Right hindlimb (tissue), 1 donor: Measurements from ENCODE around the gene RDH5.

Experiments used
- DNase-seq: peaks from one replicate; pipeline ENCODE4 v3.0.0-alpha.2; 2018

Gene RDH5

DNA sequence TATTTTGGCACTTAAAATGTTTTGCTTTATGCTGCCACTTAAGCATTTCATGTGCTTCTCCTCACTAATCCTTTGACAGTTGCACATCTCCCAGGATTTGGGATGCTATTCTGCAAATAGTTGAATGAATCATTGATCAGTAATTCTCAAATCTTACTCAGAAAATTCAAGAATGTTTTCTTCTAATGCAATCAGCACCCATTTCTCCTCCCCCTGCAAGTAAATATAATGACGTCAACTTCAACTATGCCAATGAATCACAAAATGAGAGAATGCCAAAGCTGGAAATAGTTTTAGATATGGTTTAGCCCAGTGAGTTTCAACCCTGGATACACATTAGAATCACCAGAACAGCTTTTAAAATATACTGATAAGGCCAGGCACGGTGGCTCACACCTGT, 6.5 kb upstream of the RDH5 start:
- DNase-seq = no peak

DNA sequence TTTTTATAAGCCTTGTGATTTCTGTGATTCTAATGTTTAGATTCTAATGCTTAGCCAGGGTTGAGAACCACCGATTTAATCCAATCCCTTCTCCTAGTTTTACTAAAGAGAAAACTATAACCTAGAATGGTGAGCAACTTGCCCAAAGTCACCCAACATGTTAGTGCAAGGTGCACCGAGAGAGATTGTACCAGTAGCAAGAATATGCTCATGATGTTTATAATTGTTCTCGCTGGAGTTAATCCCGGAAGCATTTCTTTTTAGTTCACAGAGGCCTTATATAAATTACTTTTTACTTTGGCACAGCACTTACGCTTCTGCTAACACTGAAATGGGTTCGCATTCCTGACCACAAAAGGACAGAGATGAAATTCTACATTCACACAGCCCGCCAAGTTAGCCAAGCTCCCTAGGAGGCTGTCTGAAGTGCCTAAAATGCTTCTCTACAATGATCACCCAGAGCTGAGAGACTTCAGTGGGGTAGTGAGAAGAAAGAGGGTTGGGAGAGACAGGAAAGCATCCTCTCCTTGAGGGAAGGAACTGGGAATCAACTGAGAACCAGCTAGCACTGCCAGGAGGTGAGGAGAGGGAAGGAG, 4.9 kb upstream of the RDH5 start:
- no peak for DNase-seq

DNA sequence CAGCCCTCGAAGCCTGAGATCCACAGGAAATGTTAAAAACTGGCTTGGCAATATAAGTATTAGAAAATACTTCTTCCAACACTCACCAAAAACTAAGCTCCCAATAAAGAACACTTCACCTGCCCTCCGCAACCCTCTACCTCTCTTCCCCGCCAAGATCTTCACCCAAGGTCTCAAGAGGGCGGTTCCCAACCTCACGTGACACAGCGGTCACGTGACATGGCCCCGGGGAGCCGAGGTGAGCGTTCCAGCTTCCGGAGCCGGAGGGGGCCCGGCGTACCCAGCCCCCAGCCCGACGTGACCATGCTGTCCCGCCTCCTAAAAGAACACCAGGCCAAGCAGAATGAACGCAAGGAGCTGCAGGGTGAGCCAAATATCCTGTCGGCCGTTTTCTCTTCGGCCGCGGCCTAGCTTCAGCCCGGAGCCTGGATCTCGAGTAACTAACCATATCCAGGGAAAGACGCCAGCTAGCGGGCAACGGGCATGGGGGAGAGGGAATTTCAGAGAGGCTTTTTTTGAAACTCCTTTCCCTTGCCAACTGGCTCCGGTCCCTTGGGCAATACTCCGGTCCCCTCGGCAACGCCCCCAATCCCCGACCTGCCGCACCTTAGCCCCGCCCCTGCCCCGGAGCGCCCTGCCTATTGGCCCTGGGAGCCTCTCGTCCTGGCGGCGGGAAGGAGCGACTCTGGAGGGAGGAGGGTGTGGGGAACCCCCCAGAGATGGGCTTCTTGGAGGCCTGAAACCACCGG, 4.2 kb upstream of the RDH5 start, which contains the start of gene BLOC1S1:
Gene BLOC1S1 (plus strand): TSS at position 214 of the 749 bp plus-strand sequence. CDS start 6 bp downstream, at position 220.
- DNase-seq = peak; percentile 93

DNA sequence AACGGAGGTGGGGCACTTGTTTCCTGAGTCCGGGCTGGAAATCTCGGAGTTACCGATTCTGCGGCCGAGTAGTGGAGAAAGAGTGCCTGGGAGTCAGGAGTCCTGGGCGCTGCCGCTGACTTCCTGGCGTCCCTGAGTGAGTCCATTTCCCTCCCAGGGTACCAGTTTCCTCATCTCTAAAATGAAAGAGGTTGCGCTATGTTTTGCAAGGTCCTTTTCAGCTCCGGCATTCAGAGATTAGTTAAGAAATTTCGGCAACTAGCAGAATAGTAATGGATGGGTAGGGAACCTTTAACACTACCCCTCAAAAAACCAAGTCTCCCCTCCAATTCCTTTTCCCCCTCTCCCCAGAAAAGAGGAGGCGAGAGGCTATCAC, 3.6 kb upstream of the RDH5 start:
- no peak for DNase-seq

DNA sequence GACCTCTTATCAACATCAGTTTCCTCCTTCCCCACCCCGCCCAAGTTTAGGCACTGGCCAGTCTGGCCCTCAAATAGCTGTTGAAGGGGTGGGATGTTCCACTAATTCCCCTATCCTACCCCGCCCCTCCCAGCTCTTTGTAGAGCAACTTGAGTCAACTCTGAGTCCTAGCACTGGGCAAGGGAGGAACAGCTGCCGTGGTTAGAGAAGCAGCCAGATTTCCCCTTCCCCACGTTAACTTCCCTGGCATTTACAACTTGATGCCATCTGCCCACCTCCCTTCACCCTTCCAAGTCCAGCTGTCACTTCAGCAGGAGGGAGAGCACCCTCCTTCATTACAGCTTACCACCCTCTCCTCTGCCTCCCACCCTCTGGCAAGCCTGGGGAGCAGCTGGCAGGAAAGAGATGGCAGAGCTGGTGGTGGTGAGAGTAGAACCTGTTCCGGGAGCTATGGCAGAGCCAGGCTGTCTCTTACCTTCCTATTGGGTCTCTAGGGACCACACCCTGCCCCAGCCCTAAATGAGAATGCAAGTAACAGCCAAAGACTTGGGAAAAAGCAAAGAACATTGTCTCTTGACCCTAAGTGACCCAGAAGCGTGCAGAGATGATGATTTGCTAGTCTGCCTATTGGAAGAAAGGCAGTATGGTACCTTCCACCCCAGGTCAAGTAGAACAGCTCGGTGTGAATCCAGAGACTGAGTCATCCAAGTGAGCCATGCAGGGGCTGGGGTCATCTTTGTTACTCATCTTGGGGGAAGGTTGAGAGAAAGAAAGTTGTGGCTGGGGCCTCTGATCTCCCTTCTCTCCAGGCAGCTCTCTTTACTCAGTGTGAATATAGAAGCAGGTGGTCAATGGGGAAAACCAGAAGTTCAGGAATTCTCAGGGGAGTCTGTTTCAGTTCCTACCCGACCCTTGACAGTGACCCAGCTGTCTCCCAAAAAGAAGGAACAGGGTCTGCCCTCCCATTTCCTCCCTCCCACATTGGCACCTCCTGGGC, 2.9 kb upstream of the RDH5 start:
- peak; percentile 71 for DNase-seq

DNA sequence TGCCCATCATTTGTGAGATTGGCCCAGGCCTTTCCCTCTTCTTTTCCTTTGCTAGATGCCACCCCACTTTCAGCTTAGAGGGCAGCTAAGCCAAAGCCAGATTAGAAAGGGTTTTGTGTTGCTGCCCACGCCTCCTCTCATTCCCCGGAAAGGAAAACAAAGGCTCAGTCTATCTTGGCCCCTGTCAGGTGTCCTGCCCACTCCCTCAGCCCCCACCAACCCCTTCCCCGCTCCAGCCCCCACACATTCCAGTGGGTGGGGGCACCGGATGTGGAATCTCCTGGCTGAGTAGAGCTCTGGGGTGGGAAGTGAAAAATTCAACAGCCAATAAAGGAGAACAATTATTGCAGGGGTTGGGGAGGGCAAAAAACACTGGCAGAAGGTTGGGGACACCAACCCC, 2.2 kb upstream of the RDH5 start:
- DNase-seq = peak; percentile 68

DNA sequence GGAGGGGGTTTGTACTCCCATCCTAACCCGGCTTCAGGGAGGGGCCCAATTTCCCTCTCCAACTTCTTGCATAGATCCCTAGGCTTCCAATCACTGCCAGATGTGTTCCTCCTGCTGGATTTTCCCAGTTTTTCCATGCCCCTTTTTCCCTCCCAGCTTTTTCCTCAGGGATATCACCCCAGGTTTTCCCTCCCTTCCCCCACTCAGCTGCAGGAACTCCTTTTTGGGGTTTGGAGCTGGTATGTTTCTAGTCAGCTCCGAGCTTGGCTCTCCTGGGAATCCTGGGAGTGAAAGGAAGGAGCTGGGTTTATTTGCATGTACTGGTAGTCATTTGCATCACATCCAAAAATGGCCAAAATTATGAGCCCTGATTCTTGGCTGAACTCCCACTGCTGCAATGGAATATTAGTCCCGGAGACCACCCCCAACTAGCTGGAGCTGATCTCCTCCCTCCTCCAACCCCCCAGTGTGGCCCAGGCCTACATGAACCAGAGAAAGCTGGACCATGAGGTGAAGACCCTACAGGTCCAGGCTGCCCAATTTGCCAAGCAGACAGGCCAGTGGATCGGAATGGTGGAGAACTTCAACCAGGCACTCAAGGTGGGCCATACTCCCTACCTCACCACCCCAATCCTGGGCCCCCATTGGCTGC, 1.4 kb upstream of the RDH5 start:
- peak; percentile 72 for DNase-seq

DNA sequence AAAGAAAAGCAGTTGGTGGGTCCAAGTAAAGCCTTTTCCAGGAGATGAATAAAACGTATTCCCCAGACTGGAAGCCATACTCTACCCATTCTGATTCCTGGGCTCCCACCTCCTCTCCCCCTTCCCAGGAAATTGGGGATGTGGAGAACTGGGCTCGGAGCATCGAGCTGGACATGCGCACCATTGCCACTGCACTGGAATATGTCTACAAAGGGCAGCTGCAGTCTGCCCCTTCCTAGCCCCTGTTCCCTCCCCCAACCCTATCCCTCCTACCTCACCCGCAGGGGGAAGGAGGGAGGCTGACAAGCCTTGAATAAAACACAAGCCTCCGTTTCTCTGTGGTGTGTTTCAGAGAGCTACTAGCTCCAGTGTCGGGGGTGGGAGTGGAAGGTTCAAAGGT, 822 bp upstream of the RDH5 start:
- peak; percentile 14 for DNase-seq

DNA sequence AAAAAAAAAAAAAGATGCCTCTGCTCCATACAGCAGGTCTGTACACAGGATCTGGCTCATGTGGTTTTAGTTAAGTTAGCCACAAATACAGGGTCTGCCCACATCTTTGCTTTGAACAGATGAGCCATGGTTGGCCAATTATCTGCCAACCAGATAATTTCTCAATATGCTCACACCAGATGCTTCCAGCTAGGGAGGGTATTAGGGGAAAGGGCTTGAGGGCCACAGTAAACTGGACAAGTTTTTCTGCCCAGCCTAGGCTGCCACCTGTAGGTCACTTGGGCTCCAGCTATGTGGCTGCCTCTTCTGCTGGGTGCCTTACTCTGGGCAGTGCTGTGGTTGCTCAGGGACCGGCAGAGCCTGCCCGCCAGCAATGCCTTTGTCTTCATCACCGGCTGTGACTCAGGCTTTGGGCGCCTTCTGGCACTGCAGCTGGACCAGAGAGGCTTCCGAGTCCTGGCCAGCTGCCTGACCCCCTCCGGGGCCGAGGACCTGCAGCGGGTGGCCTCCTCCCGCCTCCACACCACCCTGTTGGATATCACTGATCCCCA, 776 bp downstream of the RDH5 start:
- DNase-seq = peak; percentile 70

DNA sequence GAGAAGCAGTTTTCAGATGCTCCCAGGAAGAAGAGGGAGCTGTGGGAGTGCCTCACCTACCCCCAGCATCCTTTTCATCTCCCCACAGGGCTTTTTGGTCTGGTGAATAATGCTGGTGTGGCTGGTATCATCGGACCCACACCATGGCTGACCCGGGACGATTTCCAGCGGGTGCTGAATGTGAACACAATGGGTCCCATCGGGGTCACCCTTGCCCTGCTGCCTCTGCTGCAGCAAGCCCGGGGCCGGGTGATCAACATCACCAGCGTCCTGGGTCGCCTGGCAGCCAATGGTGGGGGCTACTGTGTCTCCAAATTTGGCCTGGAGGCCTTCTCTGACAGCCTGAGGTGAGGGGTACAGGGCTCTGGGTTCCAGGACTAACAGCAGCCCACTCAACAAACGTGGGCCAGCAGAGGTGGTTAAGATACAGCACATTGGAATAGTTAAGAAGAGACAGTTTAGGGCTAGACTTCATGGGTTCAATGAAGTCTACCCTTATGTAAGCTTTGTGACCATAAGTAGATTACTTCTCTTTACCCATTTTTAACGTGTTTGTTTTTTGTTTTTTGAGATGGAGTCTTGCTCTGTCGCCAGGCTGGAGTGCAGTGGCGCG, 1.5 kb downstream of the RDH5 start:
- peak; percentile 29 for DNase-seq

DNA sequence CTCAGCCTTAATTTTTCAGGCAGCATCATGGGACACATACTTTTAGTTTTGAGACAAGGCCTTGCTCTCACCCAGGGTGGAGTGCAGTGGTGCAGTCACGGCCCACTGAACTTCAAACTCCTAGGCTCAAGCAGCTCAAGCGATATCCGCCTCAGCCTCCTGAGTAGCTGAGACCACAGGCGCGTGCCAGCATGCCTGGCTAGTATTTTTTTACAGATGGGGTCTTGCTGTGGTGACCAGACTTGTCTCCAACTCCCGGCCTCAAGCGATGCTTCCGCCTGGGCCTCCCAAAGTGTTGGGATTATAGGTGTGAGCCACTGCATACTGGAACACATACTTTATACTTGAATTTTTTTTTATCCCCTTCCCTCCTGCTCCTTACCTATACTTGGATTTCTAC, 2.8 kb downstream of the RDH5 start:
- DNase-seq = peak; percentile 20

DNA sequence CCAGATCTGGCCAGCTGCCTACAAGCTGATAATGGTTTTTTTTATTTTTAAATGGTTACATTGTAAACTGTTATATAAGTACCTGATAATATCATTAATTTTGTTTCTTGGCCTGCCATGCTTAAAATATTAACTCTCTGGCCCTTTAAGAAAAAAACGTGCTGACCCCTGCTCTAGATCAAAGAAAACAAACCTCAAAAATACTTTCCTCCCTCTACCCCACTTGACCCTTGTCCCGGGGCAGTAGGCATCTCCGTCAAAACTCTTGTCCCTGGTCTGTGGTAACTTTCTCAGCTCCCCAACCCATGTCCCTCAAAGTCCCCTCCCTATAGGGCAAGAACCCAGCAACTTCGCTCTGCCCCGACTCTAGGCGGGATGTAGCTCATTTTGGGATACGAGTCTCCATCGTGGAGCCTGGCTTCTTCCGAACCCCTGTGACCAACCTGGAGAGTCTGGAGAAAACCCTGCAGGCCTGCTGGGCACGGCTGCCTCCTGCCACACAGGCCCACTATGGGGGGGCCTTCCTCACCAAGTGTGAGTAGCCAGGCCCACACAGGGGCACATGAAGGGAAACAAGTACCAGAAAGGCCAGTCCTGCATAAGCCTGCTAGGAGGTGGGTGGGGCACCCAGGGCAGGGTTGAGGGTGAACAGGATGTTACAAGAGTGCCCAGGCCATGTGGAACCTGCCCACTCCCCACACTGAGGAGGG, 3.5 kb downstream of the RDH5 start:
- DNase-seq = peak; percentile 17

DNA sequence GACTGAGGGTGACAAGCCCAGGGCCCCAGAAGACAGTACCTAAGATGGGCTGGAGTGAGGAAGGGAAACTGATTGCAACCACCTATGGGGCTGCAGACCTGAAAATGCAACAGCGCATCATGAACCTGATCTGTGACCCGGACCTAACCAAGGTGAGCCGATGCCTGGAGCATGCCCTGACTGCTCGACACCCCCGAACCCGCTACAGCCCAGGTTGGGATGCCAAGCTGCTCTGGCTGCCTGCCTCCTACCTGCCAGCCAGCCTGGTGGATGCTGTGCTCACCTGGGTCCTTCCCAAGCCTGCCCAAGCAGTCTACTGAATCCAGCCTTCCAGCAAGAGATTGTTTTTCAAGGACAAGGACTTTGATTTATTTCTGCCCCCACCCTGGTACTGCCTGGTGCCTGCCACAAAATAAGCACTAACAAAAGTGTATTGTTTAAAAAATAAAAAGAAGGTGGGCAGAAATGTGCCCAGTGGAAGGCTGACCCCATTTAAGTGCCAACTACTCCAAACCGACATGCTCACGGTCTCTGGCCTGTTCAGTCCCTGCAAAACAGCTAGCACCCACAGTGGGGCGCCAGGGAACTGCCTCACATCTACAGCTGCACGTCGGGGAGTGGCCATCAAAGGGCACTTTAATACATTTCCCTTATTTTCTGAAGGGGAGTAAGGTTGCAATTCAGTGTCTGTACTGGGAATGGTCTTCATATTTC, 4.2 kb downstream of the RDH5 start:
- DNase-seq = peak; percentile 73

DNA sequence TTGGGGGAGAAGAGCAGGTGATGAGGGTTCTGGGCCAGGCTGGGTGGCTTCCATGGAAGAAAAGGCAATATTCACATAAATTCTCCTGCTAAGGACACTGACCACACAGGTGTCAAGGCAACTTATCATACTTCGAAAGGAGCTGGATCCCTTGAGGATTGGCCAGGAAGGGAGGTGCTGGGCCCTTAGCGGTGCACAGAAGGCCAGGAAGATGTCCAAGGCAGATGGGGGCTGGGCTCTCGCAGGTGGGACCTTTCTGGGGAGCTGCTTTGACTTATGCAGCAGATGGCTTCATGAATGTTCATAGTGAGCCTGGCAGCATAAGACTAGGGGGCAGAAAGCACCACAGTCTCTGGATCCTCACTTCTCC, 4.7 kb downstream of the RDH5 start:
- peak; percentile 20 for DNase-seq

DNA sequence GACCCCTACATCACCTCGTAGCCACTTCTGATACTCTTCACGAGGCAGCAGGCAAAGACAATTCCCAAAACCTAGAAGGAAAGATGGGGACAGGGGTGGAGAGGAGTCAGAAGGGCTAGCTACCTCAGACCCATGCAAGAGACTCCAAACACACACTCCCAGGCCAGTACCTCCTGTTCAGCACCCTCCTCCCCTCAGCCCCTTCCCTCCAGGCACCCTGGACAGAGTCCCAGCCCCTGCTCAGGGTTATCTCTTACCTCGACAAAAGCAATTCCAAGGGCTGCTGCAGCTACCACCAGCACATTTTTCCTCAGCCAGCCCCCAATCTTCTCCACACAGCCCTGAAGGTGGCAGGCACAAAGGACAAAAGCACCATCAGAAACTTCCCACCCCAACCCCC, 5.4 kb downstream of the RDH5 start:
- DNase-seq = peak; percentile 14

DNA sequence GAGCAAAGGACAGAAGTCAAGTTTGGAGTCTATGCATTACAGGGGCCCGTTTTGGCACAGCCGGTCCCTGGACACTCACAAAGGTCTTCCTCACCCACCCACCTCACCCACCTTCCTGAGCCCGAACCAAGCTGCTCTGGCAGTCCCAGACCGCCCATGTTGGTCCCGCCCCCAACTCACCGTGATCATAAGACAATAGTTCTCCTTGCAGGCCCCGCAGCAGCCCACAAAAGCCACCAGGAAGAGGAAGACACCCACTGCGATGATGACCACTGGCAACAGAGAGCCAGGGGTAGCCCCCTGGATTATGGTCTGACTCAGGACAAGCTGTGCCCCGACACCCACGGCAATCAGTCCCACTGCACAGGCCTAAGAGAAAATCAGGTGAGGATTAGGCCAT, 6.8 kb downstream of the RDH5 start:
- DNase-seq = peak; percentile 25

DNA sequence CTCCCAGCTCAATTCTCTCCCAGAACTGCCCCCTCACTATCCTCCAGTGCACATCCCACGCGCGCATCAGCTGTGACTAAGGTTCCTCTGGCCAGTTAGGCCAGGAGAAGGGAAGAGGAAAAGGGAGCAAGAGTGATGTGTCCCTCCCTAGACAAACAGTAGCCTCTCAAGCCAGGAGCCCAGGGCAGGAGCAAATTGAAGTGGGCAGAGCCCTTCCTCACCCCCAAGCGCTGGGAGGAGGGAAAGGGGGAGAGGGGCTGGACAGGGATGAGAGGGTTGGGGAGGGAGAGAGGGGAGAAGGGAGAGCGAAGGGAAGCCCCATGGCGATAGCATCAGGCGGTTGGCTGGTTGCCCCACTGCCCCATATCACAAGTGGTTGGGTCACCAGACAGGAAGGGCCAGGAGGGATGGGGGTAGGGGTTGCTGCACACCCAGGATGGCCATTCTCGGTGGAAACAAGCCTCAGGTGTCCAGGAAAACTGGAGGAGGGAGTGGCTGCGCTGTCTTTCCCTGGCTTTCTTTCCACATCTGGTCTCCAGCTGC, 7.5 kb downstream of the RDH5 start:
- no peak for DNase-seq

DNA sequence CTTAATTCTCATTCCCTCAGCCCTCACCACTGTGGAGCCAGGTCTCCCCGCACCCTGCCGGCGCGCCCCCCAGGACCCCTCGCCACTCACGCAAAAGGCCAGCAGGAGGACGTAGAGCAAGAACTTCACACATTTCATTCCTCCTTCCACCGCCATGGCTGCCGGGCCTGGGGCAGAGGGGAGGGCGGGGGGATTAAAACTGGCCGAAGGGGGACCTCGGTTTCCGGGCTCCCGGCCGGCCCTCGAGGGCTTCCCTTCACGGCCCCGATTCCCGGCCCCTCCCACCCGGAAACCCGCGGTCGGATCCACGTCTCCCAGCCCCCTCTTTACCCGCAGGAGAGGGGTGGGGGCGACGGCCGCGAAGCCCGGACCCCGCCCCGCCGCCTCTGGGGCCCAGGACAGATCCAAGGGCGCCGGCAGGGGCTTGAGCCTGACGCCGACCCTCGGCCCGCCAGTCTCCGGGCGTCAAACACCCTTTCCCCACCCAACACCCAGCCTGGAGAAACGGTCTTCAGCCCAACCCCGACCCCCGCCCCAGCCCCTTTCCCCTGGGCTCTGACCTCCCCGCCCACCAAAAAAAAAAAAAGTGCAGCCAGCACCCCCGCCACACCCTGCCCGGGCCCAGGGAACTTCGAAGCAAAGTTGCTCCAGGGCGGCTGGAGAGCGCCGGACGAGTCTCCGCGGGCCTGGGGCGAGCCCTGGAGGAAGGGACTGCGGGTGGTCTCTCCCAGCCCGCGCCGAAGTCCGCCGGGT, 8.2 kb downstream of the RDH5 start:
- peak; percentile 92 for DNase-seq

DNA sequence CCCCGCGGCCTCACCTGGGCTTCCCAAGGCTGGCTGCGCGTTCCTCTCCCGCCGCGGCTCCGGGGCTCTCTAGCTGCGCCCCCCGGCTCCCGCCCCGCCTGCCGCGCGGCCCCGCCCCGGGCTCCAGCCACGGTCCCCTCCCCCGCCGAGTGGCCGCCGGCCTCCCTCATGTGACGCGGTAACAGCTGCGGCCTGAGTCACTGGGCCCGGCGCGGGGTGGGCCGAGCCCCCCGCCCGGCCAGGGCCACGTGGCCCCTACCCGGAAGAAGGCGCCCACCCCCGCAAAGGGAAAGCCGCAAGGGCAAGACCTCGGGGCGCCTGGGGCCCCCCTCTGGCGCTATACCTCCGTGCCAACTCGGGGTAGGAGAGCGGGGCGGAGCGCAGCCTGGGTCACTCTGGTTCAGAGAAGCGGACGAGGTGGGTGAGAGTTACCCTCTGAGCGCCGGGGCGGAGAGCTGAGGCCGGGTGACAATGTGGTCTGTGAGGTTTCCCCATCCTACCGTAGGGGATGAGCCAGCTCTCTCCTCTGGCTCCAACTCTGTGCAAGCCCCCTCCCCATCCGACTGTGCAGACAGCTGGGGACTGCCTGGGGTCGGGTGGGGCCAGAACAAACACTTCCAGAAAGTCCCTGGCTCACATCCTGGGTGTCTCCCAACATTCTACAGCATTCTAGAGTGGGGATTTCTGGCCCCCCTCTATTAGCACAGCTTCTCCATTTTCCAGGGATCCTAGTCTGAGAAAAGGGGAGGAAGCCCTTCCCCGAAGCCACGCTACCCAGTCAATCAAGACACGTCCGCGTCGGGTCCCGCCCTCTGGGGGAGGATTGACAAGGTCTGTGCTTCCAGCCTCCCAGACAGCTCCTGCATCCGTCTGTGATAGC, 9.0 kb downstream of the RDH5 start, which contains the start of gene CD63:
Gene CD63 (minus strand): TSS at position 71 of the 880 bp plus-strand sequence. CDS start 668 bp downstream, outside the sequence.
- peak; percentile 97 for DNase-seq
